Fibroblast of peridontal ligament (primary cell): ENCODE results near the gene EPM2A.
A peak's percentile ranks its signal among the peaks of the same experiment; 100 is the strongest.

Experiments used
- DNase-seq: peaks from one replicate; pipeline ENCODE4 v3.0.0-alpha.2; 2010; ENCODE audit errors: extremely low read depth

EPM2A gene

GRCh38 chr6:145673504-145673903 is 61.8 kb downstream of the EPM2A start:
- DNase-seq, result no peak

- DNase-seq, result peak; percentile 49
Measured at GRCh38 chr6:145670311-145670710, 65.0 kb downstream of the EPM2A start.

GRCh38 chr6:145669627-145670034 is 65.7 kb downstream of the EPM2A start:
- peak; percentile 87 for DNase-seq

- DNase-seq, result no peak
Measured at GRCh38 chr6:145668844-145669243, 66.5 kb downstream of the EPM2A start.

- DNase-seq, result no peak
Measured at GRCh38 chr6:145660676-145661075, 74.6 kb downstream of the EPM2A start.

GRCh38 chr6:145656128-145656527 is 79.2 kb downstream of the EPM2A start:
- DNase-seq, result no peak

GRCh38 chr6:145652572-145652971 is 82.7 kb downstream of the EPM2A start:
- no peak for DNase-seq

- DNase-seq, result no peak
Measured at GRCh38 chr6:145651988-145652387, 83.3 kb downstream of the EPM2A start.

GRCh38 chr6:145648149-145648548 is 87.2 kb downstream of the EPM2A start:
- DNase-seq, result no peak

- DNase-seq, result no peak
Measured at GRCh38 chr6:145647602-145648001, 87.7 kb downstream of the EPM2A start.

GRCh38 chr6:145643760-145644159 is 91.6 kb downstream of the EPM2A start:
- no peak for DNase-seq

- peak; percentile 89 for DNase-seq
Measured at GRCh38 chr6:145633981-145634627, 101.2 kb downstream of the EPM2A start.

GRCh38 chr6:145632971-145633370 is 102.3 kb downstream of the EPM2A start:
- DNase-seq, result no peak

- DNase-seq, result no peak
Measured at GRCh38 chr6:145631374-145631773, 103.9 kb downstream of the EPM2A start.

- no peak for DNase-seq
Measured at GRCh38 chr6:145630598-145630997, 104.7 kb downstream of the EPM2A start.

- no peak for DNase-seq
Measured at GRCh38 chr6:145629478-145629877, 105.8 kb downstream of the EPM2A start.

GRCh38 chr6:145627451-145627850 is 107.9 kb downstream of the EPM2A start:
- no peak for DNase-seq

GRCh38 chr6:145626857-145627256 is 108.5 kb downstream of the EPM2A start:
- DNase-seq, result no peak

- no peak for DNase-seq
Measured at GRCh38 chr6:145623231-145623630, 112.1 kb downstream of the EPM2A start.

GRCh38 chr6:145621776-145622175 is 113.5 kb downstream of the EPM2A start:
- no peak for DNase-seq

GRCh38 chr6:145620088-145620487 is 115.2 kb downstream of the EPM2A start:
- DNase-seq, result no peak

- no peak for DNase-seq
Measured at GRCh38 chr6:145609521-145609920, 125.8 kb downstream of the EPM2A start.

GRCh38 chr6:145608850-145609249 is 126.5 kb downstream of the EPM2A start:
- DNase-seq, result no peak

- no peak for DNase-seq
Measured at GRCh38 chr6:145603991-145604390, 131.3 kb downstream of the EPM2A start.
